Measurements from ENCODE around the gene RIC3.

RIC3 gene

GRCh38 chr11:8066036-8066910 lies 102.6 kb downstream of the RIC3 start:
- no peak for DNase-seq

GRCh38 chr11:8065031-8065430 lies 103.8 kb downstream of the RIC3 start:
- DNase-seq = no peak

GRCh38 chr11:8063324-8063723 lies 105.5 kb downstream of the RIC3 start:
- DNase-seq = no peak

GRCh38 chr11:8062781-8063257 lies 106.0 kb downstream of the RIC3 start:
- no peak for DNase-seq

GRCh38 chr11:8061555-8062428 lies 107.0 kb downstream of the RIC3 start:
- DNase-seq = no peak

GRCh38 chr11:8060801-8061554 lies 107.8 kb downstream of the RIC3 start:
- no peak for DNase-seq

GRCh38 chr11:8060146-8060719 lies 108.6 kb downstream of the RIC3 start:
- no peak for DNase-seq

- no peak for DNase-seq
Observed at GRCh38 chr11:8059571-8060011, 109.2 kb downstream of the RIC3 start.

GRCh38 chr11:8059030-8059429 lies 109.8 kb downstream of the RIC3 start:
- no peak for DNase-seq

GRCh38 chr11:8058216-8058615 lies 110.6 kb downstream of the RIC3 start:
- no peak for DNase-seq

- no peak for DNase-seq
Observed at GRCh38 chr11:8056810-8057463, 111.9 kb downstream of the RIC3 start.
